Fibroblast of pulmonary artery (primary cell): ENCODE data around the gene CCNI.

Source experiments
- DNase-seq: peaks from one replicate; pipeline ENCODE4 v3.0.0-alpha.2; 2010; ENCODE audit warnings: low read depth
- H3K4me3 ChIP-seq: replicated peaks from 2 replicates; pipeline ENCODE4 v1.5.1; 2011; ENCODE audit warnings: low read depth, mild to moderate bottlenecking, control low read depth, low read length, moderate library complexity
- TF ChIP-seq, protein P1 (sequence below): IDR thresholded peaks from 2 replicates; pipeline ENCODE4 v1.5.1; 2011; ENCODE audit warnings: mild to moderate bottlenecking, control low read depth, low read length, inconsistent platforms; ENCODE audit errors: missing control alignments

Gene CCNI, protein sequence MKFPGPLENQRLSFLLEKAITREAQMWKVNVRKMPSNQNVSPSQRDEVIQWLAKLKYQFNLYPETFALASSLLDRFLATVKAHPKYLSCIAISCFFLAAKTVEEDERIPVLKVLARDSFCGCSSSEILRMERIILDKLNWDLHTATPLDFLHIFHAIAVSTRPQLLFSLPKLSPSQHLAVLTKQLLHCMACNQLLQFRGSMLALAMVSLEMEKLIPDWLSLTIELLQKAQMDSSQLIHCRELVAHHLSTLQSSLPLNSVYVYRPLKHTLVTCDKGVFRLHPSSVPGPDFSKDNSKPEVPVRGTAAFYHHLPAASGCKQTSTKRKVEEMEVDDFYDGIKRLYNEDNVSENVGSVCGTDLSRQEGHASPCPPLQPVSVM

DNA sequence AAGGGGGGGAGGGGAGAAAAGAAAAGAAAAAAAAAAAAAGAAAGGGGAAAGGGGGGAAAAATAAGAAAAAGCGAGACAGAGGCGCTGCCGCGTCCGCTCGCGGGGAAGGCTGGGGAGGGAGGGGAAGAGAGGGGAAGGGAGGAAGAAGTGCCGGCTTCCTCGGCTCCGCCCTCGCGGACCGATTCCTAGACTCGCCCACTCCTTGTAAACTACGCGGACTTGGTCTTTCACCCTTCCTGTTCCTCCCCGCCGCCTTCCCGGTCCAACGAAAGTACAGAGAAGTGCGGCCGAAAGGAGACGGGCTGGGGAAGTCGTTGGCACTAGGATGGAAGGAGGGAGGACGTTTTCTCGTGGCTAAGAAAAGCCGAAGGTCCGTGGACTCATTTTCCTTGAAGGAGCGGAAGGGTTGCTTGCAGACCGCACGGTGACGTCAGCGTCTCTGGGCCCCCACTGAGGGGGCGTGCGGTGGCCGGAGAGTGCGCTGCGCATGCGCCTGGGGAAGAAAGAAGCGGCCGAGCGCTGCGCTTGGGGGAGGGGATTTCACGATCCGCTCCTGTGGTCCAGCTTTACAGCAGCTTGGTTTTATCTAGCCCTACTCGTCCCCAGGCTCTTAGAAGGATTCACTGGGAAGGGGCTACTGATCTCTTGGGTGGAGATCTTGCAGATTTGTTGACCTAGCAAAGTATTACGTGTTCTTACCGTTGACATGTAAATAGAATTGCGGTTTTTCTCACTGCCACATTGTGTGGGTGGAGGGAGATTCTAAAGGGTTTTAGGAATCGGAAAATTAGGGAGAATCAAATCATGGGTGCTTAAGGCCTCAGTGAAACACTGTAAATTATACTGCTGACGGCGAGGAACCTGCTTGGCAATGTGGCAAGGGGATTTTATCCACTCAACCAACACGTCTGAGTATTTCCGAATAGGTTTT, at the start of gene CCNI:
Gene CCNI (minus strand): TSS at position 121 of the 931 bp plus-strand sequence. CDS start 9,627 bp downstream, outside the sequence.
- DNase-seq, result peak; percentile 98
- H3K4me3 ChIP-seq, result peak within 1 kb of the TSS; percentile 66
- TF ChIP-seq, protein P1, sequence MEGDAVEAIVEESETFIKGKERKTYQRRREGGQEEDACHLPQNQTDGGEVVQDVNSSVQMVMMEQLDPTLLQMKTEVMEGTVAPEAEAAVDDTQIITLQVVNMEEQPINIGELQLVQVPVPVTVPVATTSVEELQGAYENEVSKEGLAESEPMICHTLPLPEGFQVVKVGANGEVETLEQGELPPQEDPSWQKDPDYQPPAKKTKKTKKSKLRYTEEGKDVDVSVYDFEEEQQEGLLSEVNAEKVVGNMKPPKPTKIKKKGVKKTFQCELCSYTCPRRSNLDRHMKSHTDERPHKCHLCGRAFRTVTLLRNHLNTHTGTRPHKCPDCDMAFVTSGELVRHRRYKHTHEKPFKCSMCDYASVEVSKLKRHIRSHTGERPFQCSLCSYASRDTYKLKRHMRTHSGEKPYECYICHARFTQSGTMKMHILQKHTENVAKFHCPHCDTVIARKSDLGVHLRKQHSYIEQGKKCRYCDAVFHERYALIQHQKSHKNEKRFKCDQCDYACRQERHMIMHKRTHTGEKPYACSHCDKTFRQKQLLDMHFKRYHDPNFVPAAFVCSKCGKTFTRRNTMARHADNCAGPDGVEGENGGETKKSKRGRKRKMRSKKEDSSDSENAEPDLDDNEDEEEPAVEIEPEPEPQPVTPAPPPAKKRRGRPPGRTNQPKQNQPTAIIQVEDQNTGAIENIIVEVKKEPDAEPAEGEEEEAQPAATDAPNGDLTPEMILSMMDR, result no peak

DNA sequence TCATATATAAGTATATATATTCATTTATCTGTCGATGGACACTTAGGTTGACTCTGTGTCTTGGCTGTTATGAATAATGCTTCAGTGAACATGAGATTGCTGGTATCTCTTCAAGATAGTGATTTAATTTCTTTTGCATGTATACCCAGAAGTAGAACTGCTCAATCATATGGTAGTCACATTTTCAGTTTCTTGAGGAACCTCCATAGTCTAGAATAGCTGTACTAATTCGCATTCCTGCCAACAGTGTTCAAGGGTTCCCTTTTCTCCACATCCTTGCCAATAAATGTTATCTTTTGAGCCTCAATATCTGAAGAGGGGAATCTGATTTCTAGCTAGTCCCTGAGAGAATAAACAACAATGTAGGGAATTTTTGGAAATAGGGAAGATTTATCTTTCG, 48.8 kb upstream of the CCNI start:
- TF ChIP-seq, protein P1, result no peak
- no peak overlapping the region for H3K4me3 ChIP-seq
- no peak for DNase-seq

DNA sequence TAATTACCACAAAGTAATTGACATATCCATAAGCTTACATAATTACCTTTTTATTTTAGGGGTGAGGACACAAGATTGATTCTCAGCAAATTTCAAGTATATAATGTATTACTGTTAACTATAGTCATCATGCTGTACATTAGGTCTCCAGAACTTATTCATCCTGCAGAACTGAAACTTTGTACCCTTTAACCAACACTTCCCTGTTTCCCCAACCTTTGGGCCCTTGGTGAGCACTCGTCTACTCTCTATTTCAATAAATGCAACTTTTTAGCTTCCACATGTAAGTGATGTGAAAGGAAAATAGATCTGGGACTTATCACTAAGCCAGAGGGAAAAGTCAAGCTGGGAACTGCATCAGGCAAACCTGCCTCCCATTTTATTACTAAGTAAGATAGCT, 47.6 kb upstream of the CCNI start:
- no peak overlapping the region for H3K4me3 ChIP-seq
- TF ChIP-seq, protein P1, result no peak
- DNase-seq, result no peak

DNA sequence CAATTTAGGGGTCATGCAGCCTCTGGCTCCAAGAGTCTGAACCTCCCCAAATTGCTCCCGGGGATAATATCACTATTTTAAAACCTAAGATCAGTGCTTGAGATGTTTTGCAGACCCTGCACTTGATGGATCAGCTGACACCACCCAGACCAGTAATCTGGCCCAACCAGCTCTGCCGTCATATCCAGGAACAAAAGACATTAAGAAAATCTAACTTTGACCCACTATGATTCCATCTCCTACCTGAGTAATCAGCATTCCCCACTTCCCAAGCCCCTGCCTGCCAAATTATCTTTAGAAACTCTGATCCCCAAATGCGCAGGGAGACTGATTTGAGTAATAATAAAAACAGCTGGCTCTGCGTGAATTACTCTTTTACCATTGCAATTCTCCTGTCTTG, 46.9 kb upstream of the CCNI start:
- DNase-seq, result no peak
- TF ChIP-seq, protein P1, result no peak
- no peak overlapping the region for H3K4me3 ChIP-seq

DNA sequence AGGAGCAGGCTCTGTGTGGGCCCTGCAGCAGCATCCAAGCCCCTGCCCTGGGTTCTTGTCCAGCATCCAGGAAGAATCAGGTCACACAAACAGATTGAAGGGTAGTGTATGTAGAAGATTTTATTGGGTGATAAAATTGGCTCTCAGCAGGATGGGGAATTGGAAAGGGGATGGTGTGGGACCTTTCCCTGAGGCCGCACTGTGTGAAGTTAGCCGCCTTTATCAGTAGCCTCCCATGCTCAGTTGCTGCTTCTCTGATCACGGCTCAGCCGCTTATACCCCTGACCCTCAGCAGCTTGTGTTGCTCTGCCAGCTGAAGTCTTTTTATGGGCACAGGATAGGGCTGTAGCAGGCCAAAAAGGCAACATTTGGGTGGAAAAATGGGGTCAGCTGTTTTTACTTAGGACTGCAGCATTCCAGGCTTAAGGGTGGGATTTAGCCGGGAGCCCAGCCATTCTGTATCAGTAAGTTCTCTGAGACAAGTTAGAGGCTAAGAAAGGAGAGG, 46.0 kb upstream of the CCNI start:
- no peak for DNase-seq
- TF ChIP-seq, protein P1, result no peak
- H3K4me3 ChIP-seq, result no peak overlapping the region

DNA sequence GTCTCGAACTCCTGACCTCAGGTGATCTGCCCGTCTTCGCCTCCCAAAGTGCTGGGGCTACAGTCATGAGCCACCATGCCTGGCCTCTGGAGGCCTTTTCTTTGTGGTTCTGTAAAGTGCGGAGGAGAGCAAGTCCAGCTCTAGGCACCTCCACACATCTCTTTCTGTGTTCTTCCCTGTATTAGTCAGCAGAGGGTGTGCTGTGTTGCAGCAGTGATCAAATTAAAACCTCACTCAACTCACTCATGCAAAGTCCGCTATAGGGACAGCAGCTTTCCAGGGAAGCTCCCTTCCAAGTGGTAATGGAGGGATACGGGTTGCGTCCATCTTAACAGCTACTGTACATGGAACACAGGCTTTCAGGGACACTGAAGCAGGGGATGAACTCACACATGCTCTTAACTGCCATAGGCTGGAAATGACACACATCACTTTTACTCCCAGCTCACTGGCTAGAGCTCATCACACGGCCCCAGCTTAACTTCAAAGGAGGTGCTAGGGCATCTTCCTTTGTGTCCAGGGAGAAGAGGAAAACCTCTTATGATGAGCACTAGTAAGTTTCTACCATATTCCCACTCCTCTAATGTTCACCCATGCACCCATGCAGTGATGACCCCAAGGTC, 45.2 kb upstream of the CCNI start:
- no peak overlapping the region for H3K4me3 ChIP-seq
- TF ChIP-seq, protein P1, result no peak
- no peak for DNase-seq
